ENCODE measurements around the gene FERMT2.

FERMT2 gene

DNA sequence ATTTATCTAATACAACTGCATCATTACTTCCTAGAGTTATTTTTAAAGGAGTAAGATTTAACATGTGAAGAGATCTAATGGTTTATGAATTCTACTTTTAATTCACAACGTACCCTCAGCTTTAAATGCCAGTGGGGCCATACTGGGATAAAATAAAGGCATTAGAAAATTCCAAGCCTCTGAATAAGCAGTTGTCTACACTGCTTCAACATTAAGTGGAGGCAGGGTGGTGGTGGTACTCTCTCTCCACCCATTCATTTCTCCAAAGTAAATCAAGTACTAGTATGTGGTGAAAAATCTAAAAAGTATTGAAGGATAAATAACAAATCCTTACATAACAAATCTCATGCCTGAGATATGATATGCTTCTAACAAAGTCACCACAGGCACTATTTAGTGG is 52.4 kb downstream of the FERMT2 start:
- TF ChIP-seq, protein P1, sequence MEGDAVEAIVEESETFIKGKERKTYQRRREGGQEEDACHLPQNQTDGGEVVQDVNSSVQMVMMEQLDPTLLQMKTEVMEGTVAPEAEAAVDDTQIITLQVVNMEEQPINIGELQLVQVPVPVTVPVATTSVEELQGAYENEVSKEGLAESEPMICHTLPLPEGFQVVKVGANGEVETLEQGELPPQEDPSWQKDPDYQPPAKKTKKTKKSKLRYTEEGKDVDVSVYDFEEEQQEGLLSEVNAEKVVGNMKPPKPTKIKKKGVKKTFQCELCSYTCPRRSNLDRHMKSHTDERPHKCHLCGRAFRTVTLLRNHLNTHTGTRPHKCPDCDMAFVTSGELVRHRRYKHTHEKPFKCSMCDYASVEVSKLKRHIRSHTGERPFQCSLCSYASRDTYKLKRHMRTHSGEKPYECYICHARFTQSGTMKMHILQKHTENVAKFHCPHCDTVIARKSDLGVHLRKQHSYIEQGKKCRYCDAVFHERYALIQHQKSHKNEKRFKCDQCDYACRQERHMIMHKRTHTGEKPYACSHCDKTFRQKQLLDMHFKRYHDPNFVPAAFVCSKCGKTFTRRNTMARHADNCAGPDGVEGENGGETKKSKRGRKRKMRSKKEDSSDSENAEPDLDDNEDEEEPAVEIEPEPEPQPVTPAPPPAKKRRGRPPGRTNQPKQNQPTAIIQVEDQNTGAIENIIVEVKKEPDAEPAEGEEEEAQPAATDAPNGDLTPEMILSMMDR (conservative IDR thresholded peaks at IDR 0.05) = no peak
- TF ChIP-seq ZFX (IDR thresholded peaks at IDR 0.05) = no peak
- H3K27ac ChIP-seq = no peak overlapping the region

DNA sequence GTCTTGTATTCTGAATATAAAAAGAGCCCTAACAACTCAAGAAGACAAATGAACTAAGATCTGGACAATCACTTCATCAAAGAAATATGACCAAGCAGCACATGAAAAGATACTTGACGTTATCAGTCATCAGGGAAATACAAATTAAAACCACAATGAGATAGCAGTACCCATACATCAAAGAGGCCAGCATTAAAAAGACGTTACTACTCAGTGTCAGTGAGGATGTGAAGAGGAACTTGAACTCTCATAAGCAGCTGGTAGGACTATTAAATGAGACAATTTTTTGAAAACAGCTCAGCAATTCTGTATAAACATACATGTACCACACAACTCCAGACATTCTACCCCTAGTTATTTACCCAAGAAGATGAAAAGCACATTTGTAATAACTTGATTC is 55.9 kb downstream of the FERMT2 start:
- H3K27ac ChIP-seq = no peak overlapping the region
- TF ChIP-seq, protein P1 (conservative IDR thresholded peaks at IDR 0.05) = no peak
- no peak for TF ChIP-seq ZFX (IDR thresholded peaks at IDR 0.05)

GRCh38 chr14:52891800-52892199 is 59.0 kb downstream of the FERMT2 start:
- TF ChIP-seq ZFX (IDR thresholded peaks at IDR 0.05) = no peak
- TF ChIP-seq, protein P1 (conservative IDR thresholded peaks at IDR 0.05) = no peak
- no peak overlapping the region for H3K27ac ChIP-seq

- TF ChIP-seq ZFX (IDR thresholded peaks at IDR 0.05) = no peak
- TF ChIP-seq, protein P1 (conservative IDR thresholded peaks at IDR 0.05) = no peak
- no peak overlapping the region for H3K27ac ChIP-seq
Observed at GRCh38 chr14:52888839-52889838, 61.7 kb downstream of the FERMT2 start.

GRCh38 chr14:52888159-52888558 is 62.7 kb downstream of the FERMT2 start:
- TF ChIP-seq, protein P1 (conservative IDR thresholded peaks at IDR 0.05) = no peak
- no peak for TF ChIP-seq ZFX (IDR thresholded peaks at IDR 0.05)
- no peak overlapping the region for H3K27ac ChIP-seq

DNA sequence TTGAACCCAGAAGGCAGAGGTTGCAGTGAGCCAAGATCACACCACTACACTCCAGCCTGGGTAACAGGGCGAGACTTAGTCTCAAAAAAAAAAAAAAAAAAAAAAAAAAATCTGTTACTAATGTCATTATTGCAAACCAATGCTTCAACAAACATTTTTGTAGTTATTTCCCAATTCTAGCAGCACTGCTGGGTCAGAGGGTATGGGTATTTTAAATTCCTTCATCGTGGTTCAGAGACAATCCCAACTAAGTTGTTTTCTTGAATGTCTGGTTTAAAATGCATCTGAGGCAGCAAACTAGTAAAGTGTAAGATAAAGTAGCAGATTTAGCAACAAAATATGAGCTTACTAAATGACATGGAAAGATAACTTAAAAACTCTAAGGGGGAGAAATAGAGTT is 65.6 kb downstream of the FERMT2 start:
- TF ChIP-seq ZFX (IDR thresholded peaks at IDR 0.05) = no peak
- TF ChIP-seq, protein P1 (conservative IDR thresholded peaks at IDR 0.05) = no peak
- no peak overlapping the region for H3K27ac ChIP-seq

GRCh38 chr14:52883658-52884057 is 67.2 kb downstream of the FERMT2 start:
- no peak for TF ChIP-seq ZFX (IDR thresholded peaks at IDR 0.05)
- TF ChIP-seq, protein P1 (conservative IDR thresholded peaks at IDR 0.05) = no peak

More at GRCh38 chr14:52883658-52884057, 67.2 kb downstream of the FERMT2 start:
- no peak overlapping the region for H3K27ac ChIP-seq

Measured in C4-2B (cell line).